Right lobe of liver (tissue), 4 donors: Measurements from ENCODE around the gene GNB2.

Source experiments
- CTCF ChIP-seq, 4 donors: fragments of 200-600 bp in 3 of 4; fragments of 450-650 bp in 1 of 4; IDR thresholded peaks; one replicate each; pipeline versions ENCODE4 v1.5.1 to v1.8.0; 2016 to 2022; ENCODE audit warnings: antibody characterized with exemption in 4 of 4, mild to moderate bottlenecking in 2 of 4
- POLR2A ChIP-seq: fragments of 450-650 bp; IDR thresholded peaks from one replicate; pipeline ENCODE4 v1.6.1; 2017; ENCODE audit warnings: antibody characterized with exemption, mild to moderate bottlenecking
- donor health status: DM: no; HTN: no; CAD: no.
- donor health status: DM: no; HTN: no; CAD: no.
- donor health status: DM: no; HTN: yes; CAD: no.

GRCh38 chr7:100676501-100677306 lies 3.2 kb downstream of the GNB2 start:
- TF ChIP-seq CTCF (IDR thresholded peaks at IDR 0.05) (no peak), POLR2A (no peak)
